Hematopoietic multipotent progenitor cell treated with erythropoietin and hydrocortisone succinate and interleukin-3 and kit ligand, for 8 days (in vitro differentiated cells): ENCODE results near the gene P2RX5.
A peak's percentile ranks its signal among the peaks of the same experiment; 100 is the strongest.
"Not testable (repeated sequence)": the region's sequence is repeated elsewhere in the genome, so short reads cannot be mapped to it uniquely, and the experiment has no call there.

Source experiments
- DNase-seq: peaks from one replicate; pipeline ENCODE4 v3.0.0-alpha.2; 2015

P2RX5 gene, protein sequence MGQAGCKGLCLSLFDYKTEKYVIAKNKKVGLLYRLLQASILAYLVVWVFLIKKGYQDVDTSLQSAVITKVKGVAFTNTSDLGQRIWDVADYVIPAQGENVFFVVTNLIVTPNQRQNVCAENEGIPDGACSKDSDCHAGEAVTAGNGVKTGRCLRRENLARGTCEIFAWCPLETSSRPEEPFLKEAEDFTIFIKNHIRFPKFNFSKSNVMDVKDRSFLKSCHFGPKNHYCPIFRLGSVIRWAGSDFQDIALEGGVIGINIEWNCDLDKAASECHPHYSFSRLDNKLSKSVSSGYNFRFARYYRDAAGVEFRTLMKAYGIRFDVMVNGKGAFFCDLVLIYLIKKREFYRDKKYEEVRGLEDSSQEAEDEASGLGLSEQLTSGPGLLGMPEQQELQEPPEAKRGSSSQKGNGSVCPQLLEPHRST

DNA sequence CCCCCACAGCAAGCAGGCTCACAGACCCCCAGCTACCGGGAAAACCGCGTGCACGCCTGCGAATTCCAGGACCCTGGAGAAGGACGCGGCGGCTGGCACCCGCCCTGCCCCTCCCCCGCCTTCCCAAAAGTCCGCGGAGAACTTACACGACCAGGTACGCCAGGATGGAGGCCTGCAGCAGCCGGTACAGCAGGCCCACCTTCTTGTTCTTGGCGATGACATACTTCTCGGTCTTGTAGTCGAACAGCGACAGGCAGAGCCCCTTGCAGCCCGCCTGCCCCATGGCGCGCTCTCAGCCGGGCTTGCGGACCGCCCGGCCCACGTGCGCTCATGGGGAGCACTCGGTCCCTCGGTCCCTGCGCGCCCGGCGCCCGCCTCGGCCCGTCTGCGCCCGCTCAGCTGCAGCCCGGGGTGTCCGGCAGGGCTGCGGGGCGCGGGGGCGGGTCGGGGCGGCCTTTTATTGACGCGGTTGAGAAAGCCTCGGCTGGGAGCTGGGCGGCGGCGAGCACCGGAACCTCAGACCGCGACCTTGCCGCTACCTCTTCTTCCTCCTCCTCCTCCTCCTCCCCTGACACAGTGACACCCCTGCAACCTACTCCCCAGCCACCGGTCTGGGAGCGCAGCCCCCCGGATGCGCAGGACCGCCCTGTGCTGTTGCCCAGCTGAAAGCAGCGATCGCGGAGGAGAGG is at the start of gene P2RX5:
Gene P2RX5, minus strand, starts transcription at position 433 of the 689 bp plus-strand sequence. Its CDS starts 150 bp downstream, at position 283.
- DNase-seq = peak; percentile 59

DNA sequence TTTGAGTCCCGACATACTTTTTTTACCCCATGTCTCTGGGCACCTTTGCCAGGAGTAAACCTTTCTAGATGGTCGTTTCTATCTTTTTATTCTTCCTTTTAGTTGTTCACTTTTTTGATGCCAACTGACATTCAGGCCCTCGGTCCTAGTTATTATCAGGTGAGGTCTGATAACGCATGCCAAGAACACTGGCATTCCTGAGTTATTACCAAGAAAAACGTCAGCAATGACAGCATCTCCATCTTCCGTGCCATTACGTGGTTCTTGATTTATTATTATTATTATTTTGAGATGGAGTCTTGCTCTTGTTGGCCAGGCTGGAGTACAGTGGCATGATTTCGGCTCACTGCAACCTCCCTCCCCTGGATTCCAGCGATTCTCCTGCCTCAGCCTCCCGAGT is 49.1 kb upstream of the P2RX5 start:
- no peak for DNase-seq

DNA sequence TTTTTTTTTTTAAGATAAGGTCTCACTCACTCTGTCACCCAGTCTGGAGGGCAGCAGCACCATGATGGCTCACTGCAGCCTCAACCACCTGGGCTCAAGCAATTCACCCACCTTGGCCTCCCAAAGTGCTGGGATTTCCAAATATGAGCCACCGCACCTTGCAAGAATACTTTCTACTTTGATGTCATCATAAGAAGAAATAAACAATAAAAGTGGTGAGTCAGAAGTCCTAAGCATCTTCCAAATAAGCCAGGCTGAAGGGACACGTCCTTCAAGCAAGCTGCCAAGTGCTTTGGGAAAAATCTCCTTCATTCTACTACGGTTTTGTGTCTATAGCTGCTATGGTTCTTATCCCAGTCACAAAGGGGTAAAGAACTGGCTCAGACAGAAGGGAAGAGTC is 48.1 kb upstream of the P2RX5 start:
- no peak for DNase-seq

DNA sequence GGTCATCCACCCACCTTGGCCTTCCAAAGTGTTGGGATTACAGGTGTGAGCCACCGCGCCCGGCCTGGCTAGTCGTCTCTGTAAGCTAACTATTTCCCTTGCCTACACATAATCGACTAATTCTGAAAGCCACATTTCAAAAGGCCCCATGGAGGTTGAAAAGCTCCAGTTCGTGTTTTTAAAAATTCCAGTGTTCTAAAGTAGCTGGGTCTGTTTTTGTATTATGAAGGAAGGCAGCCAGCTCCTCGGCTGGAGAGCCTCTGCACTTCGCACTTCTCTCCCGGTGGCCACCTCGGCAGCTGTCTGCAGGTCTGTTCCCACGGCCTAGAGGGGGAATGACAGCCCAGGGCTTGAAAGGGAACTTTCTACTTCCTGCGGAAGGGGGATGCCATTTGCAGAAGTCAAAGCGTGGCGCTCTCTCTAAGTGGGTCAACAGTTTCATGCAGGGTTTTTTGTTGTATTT is 44.7 kb upstream of the P2RX5 start:
- DNase-seq = no peak

DNA sequence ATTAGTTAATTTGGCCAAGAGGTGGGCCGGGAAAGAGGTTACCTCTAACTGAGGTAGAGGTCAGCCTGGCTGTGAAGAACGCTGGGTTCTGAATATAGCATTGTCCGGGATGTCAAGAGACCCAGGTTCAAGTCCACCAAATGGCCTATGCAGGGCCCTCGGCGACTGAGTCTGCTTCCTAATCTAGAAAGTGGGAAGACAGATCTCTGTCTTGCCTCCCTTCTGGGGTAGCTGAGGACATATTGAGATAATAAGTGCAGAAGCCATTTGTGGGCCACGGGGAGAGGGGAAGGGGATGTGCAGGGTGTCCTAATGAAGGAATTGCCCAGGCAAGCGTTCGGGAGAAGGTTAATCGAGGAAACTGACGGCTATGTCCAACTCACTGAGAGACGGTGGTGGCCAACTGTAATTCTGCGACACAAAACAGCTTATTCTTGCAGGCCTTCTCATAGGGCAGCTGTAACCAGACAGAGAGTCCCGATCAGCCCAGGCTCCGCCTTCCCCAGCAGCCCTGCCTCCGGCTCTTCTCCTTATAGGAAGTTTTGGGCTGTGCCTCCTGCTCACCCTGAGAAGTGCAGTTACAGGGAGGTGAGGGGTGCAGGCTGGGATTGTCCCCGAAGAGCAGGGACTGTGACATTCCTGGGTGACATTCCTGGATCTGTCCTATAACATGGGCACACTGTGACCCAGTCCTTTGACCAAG is 43.6 kb upstream of the P2RX5 start:
- no peak for DNase-seq

DNA sequence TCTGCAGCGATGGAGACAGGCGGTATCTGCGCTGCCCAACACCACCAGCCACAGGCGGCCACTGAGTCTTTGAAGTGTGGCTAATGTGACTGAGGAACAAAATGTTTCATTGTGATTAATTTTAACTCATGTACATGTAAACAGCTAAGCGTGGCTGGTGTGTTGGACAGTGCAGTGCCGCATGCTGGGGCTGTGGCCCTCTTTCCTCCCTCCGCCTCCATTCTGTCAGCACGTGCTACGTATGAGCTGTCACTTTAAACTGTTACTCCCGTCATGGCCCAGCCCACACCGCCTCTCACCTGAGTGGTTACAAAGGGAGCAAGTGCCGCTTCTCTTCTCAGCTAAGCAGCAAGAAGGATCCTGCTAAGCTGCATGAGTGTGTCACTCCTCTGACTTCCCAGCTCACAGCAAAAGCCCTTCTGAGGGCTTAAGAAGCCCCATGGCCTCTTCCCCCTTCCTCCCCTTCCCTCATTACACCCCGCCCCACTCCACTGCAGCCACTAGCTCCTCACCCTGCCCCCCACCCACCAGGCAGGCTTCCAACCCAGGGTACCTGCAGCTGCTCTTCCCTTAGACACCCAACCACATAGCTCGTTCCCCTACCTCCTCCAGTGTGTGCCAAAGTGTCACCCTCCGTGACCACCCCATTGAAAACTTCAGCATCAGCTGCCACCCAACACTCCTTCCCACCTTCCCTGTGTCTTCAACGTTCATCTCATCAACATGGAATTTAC is 42.8 kb upstream of the P2RX5 start:
- no peak for DNase-seq

DNA sequence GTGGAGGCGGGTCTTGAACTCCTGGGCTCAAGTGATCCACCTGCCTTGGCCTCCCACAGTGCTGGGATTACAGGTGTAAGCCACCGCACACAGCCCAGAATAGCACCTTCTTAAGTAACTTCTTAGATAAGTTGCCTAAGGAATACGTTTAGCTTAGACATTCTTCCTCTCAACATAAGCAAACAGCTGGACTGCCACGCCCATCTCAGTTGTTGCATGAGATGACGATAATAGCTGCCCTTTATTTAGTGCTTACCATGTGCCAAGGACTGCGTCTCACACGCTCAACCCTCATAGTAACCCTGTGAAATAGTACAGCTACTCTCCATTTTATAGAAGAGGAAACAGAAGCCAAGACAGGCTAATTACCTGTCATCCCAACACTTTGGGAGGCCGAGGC is 39.6 kb upstream of the P2RX5 start:
- DNase-seq = no peak

DNA sequence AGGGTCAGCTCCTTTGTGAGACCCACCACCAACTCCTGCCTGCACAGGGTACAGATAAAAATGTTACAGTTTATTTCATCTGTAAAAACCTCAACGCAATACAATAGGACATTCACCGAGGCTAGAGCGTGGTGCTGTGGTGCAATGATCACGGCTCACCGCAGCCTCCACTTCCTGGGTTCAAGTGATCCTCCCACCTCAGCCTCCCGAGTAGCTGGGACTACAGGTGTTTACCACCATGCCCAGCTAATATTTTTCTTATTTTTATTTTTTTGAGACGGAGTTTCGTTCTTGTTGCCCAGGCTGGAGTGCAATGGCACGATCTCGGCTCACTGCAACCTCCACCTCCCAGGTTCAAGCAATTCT is 38.9 kb upstream of the P2RX5 start:
- DNase-seq = not testable (repeated sequence)

DNA sequence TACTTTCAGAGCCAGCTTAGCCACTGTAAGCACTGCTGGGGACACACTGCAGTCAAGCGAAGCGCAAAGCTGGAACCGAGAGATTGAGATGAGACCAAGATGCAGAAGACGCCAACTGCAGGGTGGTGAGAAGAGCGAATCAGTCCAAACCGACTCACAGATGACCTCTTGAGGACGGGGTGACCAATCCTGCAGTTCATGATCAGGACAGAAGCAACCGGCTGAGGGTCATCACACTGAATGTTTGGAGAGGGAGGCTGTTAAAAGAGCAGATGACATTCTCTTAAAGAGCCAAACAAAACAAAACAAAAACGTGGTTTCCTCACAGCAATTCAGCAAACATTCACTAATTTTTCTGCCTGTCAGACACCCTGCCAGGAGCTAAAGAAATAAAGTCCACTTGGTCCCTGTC is 36.3 kb upstream of the P2RX5 start:
- no peak for DNase-seq

DNA sequence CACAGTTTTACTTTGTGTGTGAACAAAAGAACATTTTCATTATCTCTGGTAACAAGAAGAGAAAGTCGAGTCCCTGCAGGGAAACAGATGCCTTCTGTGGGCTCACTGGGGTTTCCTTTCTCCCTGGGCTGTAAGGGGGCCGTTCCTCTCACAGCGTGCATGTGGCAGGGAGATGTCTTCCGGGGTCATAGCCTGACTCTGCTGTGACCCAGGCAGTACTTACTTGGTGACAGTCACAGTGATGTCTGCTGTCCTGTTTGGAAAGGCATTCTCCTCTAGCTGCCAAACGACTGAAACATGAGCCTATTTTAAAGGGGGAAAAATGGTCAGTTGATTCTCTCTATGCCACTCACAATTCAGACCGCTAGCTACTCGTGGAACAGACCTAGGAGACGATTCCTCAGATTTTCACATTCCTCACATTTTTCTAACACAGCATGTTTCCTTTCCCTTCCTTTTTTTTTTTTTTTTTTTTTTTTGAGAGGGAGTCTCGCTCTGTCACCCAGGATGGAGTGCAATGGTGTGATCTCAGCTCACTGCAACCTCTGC is 35.0 kb upstream of the P2RX5 start:
- DNase-seq = no peak

DNA sequence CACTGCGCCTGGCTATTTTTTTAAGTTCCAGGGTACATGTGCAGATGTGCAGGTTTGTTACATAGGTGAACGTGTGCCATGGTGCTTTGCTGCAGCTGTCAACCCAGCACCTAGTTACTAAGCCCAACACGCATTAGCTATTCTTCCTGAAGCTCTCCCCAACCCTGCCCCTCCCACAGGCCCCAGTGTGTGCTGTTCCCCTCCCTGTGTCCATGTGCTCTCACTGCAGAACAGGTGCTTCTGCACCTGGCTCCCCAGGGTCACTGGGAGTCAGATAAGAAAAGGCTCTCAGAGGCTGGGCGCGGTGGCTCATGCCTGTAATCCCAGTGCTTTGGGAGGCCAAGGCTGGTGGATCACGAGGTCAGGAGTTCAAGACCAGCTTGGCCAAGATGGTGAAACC is 33.9 kb upstream of the P2RX5 start:
- DNase-seq = no peak

DNA sequence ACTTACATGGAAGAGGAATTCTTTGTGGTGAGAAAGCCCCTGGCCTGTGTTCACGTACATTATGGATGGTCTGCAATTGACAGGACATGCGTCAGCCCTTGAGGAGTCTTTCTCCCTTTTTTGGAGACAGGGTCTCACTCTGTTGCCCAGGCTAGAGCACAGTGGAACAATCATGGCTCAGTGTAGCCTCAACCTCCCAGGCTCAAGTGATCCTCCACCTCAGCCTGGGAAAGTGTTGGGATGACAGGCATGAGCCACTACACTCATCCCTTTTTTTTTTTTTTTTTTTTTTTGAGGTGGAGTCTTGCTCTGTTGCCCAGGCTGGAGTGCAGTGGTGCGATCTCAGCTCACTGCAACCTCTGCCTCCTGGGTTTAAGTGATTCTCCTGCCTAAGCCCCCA is 32.1 kb upstream of the P2RX5 start:
- not testable (repeated sequence) for DNase-seq

DNA sequence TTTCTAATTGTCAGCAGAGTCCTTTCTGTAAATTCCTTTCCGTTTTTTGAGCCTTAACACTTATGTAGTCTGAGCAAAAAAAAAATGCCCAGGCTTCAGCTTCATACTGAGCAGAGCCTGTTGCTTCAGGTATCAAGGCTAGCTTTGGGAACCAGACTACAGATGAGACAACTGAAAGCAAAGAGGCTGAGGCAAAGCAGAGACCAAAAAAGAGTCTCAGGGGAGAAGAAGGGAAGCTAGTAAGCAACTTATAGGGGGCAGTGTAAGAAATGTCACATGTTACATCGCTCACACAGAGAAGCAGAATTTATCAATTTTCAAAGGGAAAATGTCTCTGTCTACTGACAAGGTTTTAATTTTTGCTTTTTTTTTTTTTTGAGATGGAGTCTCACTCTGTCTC is 31.1 kb upstream of the P2RX5 start:
- no peak for DNase-seq

DNA sequence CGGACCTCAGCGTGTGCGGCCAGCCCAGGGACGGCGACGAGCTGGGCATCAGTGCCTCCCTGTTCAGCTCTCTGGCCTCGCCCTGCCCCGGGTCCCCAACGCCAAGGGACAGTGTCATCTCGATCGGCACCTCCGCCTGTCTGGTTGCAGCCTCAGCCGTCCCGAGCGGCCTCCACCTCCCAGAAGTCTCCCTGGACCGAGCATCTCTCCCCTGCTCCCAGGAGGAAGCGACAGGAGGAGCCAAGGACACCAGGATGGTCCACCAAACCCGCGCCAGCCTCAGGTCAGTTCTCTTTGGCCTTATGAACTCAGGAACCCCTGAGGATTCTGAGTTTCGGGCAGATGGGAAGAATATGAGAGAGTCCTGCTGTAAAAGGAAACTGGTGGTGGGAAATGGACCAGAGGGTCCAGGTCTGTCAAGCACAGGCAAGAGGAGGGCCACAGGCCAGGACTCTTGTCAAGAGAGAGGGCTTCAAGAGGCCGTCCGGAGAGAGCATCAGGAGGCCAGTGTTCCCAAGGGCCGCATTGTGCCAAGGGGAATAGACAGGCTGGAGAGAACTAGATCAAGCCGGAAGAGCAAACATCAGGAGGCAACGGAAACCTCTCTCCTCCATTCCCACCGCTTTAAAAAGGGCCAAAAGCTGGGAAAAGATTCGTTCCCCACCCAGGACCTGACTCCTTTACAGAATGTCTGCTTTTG is 28.6 kb upstream of the P2RX5 start:
- DNase-seq = no peak

DNA sequence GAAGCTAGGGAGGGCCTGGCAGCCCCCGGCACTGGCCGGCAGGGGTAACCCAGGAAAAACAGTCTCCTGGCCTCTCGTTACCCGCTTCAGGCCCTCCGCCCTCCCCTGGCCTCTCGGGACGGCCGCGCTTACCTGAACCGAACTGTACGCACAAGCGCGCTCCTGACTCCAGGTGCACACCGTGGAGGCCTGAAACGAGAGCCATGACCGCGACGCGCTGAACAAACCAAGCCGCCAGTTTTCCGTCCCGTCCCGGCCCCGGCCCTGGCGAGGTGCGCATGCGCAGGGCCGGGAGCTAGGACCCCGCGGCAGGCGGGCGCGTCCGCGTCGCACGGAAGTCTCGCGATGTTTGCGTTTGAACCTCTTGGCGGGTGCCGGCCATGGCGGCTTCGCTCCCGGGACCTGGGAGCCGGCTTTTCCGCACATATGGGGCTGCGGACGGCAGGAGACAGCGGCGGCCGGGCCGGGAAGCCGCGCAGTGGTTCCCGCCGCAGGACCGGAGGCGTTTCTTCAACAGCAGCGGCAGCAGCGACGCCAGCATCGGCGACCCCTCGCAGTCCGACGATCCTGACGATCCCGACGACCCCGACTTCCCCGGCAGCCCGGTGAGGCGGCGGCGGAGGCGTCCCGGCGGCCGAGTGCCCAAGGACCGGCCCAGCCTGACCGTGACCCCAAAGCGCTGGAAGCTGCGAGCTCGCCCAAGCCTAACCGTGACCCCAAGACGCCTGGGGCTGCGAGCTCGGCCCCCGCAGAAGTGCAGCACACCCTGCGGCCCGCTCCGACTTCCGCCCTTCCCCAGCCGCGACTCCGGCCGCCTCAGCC is 27.8 kb upstream of the P2RX5 start, which contains the start of gene HASPIN:
Gene HASPIN, plus strand, starts transcription at position 348 of the 822 bp plus-strand sequence. Its CDS starts 33 bp downstream, at position 381.
- DNase-seq = peak; percentile 93

DNA sequence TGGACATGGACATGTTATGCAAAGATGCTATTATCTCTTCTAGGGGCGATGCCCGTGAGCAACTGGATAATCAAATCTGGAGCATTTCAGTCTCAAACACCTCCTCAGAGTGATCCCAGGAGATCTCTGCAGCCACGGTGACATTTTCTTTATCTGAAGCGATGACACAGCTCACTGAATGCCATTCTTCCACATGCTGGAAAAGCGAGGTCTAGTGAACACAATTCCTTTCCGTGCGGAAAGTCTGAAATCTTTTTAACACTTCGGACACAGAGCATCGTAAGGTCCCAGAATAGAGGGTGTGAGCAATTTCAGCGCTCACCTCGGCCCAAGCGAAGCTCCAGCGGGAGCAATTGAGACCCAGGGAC is 27.2 kb upstream of the P2RX5 start:
- no peak for DNase-seq

DNA sequence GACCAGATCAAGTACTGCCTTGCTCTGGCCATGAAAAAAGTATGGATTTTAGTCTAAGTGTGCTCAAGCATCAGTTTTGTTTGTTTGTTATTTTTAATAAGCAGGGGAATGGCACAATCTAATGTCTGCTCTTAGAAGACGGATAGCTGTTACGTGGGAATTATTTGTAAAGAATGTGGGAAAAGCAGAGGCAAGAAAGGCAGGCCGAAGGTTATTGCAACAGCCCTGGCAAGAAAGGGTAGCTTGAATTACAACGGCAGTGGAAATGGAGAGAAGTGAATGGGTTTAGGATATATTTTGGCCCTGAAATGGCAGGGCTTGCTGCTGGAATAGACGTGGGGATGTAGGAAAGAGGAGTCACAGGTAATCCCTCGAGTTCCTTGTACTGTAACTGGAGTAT is 26.8 kb upstream of the P2RX5 start:
- no peak for DNase-seq

DNA sequence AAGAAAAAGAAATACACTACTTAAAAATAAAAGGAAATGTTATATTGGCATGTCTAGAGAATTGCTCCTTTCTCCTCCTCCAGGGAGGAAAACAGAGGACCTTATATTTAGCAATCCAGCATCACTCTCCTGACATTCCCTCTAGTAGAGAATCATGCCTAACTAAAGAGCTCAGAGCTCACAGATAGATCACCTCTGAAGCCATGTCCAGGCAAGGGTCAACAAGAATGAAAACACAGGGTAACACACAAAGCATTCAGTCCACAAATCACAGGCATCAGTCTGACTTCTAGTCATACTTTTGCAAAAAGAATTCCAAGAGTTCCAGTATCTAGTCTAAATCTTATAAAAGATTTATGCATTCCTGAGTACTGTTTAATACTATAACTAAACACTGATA is 23.3 kb upstream of the P2RX5 start:
- DNase-seq = no peak

DNA sequence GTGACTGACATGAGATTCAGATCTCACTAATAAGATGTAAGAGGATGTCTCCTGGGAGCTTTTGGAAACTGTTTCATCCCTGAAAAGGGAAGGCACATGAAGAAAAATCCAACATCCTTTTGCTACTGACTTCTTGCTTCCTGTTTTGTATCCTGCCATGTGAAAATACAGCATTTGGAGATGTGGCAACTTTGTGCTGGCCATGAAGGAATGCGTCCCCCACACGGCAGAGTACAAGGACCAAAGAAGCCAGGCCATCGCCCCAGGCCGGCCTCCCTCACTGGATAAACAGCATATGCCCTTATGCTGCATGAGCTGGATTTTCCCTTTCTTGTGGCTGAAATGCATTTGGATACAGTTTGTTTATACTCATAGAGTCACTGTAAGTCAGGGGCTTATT is 22.2 kb upstream of the P2RX5 start:
- DNase-seq = no peak

DNA sequence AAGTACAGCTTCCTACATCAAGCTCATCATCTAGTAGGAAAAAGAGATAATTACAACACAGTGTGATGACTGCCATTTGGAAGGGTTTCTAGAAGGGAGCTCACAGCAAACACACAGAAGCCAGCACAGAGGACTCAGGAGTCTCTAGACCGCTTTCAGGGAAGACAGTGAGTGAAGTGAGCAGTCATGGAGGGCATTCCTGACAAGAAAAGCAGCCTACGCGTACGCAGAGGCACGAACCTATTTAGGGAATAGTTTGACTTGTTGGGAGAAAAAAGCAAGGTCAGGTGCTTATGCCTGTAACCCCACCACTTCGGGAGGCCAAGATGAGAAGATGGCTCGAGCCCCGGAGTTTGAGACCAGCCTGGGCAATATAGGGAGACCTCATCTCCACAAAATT is 19.3 kb upstream of the P2RX5 start:
- no peak for DNase-seq

DNA sequence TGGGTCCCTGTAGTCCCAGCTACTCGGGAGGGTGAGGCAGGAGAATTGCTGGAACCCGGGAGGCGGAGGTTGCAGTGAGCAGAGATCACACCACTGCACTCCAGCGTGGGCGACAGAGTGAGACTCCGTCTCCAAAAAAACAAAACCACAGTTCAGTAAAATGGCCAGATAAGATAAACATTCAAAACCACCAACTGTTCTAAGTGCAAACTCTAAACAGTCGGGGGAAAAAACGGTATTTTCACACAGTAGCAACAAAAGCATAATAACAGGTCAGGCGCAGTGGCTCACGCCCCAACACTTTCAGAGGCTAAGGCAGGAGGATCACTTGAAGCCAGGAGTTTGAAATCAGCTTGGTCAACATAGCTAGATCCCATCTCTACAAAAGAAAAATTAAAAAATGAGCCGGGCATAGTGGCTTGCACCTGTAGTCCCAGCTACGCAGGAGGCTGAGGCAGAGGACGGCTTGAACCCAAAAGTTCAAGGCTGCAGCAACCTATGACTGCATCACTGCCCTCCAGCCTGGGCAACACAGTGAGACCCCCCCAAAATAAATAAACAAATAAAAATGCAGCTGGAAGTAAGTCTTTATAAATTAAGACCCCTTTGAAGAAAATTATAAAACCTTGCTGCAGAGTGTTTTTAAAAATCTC is 17.0 kb upstream of the P2RX5 start:
- peak; percentile 96 for DNase-seq
